ENCODE measurements around the gene IBA57.
A peak's percentile ranks its signal among the peaks of the same experiment; 100 is the strongest.

The IBA57 gene

DNA sequence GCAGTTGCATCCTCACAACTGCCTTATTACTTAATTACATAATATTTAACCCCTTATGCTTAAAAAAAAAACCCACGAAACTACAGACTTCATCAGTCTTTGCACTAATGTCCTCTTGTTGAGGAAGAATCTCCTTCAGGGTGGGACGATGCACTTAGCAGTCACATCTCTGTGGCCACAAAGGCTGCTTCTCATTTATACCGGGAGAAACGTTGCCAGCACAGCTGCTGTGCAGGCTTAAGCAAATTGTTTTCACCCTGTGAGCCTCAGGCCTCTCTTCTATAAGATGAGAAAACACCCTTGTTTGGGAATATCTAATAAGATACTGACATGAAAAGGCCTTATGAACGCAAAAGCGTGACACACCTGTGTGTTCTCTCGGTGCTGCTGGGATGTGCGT, 39.4 kb downstream of the IBA57 start:
- Histone ChIP-seq H3K27me3 (peaks cover 0 to 28% of the 10 kb centered on the region in 2 donors), H3K27ac (no peak overlapping the region), H3K4me3 (no peak overlapping the region), H3K9me3 (peaks cover 0 to 1% (median 0%) of the 10 kb centered on the region in 3 donors), H3K36me3 (peaks cover 0 to 8% (median 6%) of the 10 kb centered on the region in 3 donors), H3K4me1 (peaks cover 0 to 2% (median 0%) of the 10 kb centered on the region in 4 donors)
- DNase-seq = no peak
- TF ChIP-seq, protein P1, sequence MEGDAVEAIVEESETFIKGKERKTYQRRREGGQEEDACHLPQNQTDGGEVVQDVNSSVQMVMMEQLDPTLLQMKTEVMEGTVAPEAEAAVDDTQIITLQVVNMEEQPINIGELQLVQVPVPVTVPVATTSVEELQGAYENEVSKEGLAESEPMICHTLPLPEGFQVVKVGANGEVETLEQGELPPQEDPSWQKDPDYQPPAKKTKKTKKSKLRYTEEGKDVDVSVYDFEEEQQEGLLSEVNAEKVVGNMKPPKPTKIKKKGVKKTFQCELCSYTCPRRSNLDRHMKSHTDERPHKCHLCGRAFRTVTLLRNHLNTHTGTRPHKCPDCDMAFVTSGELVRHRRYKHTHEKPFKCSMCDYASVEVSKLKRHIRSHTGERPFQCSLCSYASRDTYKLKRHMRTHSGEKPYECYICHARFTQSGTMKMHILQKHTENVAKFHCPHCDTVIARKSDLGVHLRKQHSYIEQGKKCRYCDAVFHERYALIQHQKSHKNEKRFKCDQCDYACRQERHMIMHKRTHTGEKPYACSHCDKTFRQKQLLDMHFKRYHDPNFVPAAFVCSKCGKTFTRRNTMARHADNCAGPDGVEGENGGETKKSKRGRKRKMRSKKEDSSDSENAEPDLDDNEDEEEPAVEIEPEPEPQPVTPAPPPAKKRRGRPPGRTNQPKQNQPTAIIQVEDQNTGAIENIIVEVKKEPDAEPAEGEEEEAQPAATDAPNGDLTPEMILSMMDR (IDR thresholded peaks at IDR 0.05) = no peak
- intact Hi-C loops (cut with DNase I; ENCODE audit: low total_unique reads) = no loop called here

DNA sequence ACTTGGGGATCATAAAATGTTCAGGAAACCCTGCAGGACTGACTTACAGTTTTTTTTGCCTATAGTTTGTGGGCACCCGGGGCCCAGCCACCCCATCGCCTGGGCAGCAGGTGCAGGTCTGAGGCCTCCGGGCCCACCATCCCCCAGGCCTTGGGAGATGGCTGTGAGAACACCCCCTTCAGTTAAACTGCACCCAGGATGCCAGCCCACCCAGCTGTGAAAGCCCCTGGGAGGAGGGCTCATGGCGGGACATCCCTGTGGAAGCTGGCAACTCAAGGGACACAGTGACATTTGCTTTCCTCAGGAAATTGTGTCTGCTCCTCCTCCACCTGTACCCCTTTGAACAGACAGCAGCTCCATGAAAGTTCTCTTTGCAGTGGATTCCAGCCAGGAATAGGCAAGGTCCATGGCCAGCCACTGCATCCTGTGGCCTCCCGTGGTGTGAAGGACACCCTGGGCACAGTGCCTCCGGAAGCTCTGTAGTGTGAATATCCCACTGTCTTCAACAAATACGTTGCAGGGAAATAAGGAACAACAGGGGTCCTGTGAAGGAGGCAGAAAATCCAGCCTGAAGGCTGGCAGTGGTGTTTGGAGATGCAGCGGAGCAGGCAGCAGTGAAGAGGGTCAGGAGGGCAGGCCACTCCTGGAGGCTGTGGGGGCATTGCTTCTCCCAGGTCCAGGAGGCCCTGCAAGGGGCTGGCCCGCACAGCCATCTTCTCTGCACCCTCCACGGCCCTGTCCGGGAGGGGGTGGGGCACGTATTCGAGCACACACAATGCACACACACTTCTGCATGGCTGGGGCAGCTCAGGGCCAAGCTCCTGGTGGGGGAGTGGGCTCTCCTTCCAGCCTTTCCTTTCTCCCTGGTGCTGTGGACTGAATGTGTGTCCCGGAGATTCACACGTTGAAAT, 40.2 kb downstream of the IBA57 start:
- peak in 1 of 2 donors; percentile 52 for DNase-seq
- Histone ChIP-seq H3K27ac (no peak overlapping the region), H3K27me3 (peaks cover 0 to 35% of the 10 kb centered on the region in 2 donors), H3K36me3 (peaks cover 0 to under 1% (median 0%) of the 10 kb centered on the region in 3 donors), H3K9me3 (no peaks in the 10 kb centered on the region), H3K4me3 (no peak overlapping the region), H3K4me1 (peaks cover 0 to 2% (median 0%) of the 10 kb centered on the region in 4 donors)
- intact Hi-C loops (cut with DNase I; ENCODE audit: low total_unique reads) = no loop called here
- TF ChIP-seq, protein P1 (IDR thresholded peaks at IDR 0.05) = no peak

DNA sequence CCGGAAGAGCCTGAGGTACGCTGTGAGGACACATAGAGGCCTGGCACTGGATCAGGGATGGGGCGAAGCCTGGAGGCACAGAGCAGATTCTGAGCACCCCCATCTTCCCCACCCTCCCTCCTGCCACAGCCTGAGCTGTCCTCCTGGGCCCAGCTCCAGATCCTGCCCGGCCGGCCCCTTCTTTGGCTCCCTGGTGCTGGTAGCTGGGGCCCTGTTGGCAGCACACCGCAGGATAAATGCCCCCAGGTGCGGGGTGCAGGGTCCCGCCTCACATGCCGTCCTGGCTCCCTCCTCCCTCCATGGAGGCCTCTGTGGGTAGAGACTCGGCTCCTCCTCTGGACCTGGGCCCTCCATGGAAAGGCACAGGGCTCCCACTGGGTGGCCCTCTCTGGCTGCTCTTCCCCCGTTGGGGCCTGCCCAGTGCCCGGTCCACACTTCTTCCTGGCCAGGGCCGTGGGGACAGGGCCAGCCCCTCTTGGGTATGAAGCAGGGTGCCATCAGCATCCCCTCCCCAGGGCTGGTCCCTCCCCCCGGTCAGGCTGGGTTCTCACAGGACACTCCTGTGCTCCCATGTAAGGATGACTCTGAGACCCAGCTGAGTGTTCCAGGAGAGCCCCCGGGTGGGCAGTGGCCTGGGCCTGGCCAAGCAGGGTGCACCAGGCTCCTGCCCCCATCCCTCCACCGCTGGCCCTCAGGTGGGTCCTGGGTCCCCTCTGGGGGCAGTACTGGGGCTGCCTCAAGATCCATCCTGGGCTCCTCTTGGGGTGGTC, 41.2 kb downstream of the IBA57 start:
- Histone ChIP-seq H3K4me1 (peaks cover 0 to 2% (median 0%) of the 10 kb centered on the region in 4 donors), H3K36me3 (no peaks in the 10 kb centered on the region), H3K27me3 (peaks cover 0 to 45% of the 10 kb centered on the region in 2 donors), H3K27ac (no peak overlapping the region), H3K4me3 (no peak overlapping the region), H3K9me3 (no peaks in the 10 kb centered on the region)
- peak in 1 of 2 donors; percentile 62 for DNase-seq
- intact Hi-C loops (cut with DNase I; ENCODE audit: low total_unique reads) = no loop called here
- TF ChIP-seq, protein P1 (IDR thresholded peaks at IDR 0.05) = no peak

DNA sequence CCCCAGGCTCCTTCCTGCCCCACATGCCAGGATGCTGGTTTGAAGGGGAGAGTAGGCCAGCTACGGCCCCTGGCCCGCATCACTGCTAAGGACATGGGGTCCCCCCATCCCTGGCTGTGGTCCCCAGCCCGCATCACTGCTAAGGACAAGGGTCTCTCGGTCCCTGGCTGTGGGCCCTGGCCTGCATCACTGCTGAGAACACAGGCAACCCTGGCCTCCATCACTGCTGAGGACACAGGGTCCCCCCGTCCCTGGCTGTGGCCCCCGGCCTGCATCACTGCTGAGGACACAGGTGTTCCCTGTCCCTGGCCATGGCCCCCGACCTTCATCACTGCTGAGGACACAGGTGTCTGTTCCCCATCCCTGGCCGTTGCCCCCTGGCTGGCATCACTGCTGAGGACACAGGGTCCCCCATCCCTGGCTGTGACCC, 41.8 kb downstream of the IBA57 start:
- Histone ChIP-seq H3K9me3 (no peaks in the 10 kb centered on the region), H3K4me1 (peaks cover 0 to 3% (median under 1%) of the 10 kb centered on the region in 4 donors), H3K36me3 (no peaks in the 10 kb centered on the region), H3K27me3 (peaks cover 0 to 51% of the 10 kb centered on the region in 2 donors), H3K4me3 (no peak overlapping the region), H3K27ac (no peak overlapping the region)
- intact Hi-C loops (cut with DNase I; ENCODE audit: low total_unique reads) = no loop called here
- peak in 1 of 2 donors; percentile 57 for DNase-seq
- TF ChIP-seq, protein P1 (IDR thresholded peaks at IDR 0.05) = no peak

DNA sequence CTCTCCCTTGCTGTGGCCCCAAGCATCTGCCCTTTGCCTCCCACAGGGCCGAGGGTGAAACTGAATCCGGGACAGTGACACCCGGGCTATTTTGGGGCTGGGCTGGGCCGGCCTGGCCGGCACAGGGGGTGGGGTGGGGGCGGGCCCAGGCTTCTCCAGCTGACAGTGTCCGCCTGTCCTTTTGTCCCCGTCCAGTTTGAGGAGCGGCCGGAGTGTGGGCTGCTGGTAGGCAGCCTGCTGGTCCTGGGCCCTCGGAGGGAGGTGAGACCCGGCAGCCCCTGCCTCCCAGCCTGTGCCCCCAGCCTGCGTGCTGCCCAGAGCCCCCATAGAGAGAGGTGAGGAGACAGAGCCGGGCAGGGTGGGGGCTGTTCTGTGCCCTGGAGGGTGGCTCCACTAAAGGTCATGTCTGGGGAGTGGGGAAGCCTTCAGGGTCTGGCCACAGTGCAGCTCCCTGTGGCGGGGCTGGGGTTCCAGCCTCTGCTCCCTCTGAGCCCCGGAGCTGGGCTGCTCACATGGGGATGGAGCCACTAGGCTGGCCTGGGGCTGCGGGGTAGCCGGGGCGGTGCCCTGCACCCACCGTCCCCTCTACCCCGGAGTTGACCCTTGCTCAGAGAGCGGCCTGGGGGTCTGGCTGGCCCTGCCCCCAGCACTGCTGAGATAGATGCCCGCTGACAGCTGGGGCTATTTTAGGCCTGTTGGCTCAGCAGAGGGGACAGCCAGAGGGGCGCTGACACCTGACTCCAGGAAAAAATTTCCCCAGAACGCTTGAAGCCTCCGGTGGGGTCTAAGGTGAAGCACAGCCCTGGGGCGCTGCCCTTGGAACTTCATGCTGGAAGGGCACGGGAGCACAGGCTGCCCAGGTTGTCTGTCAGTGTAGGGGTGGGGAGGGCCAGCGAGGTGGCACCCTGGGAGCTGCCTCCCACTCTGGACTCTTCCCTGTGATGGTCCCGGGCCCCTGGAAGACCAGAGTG, 42.5 kb downstream of the IBA57 start, which contains the start of gene OBSCN:
Gene OBSCN, plus strand, starts transcription at position 194 of the 971 bp plus-strand sequence. CDS start 3,740 bp downstream, outside the sequence.
- Histone ChIP-seq H3K27ac (no peak within 1 kb of the TSS), H3K4me1 (peaks cover 0 to 10% (median 8%) of the 10 kb centered on the region in 4 donors), H3K27me3 (peaks cover 0 to 58% of the 10 kb centered on the region in 2 donors), H3K4me3 (no peak within 1 kb of the TSS), H3K36me3 (no peaks in the 10 kb centered on the region), H3K9me3 (no peaks in the 10 kb centered on the region)
- intact Hi-C loops (cut with DNase I; ENCODE audit: low total_unique reads) = no loop called here
- TF ChIP-seq, protein P1 (IDR thresholded peaks at IDR 0.05) = no peak
- DNase-seq = peak in 1 of 2 donors; percentile 55

Measured in tibial artery (tissue), 4 donors.